Gastrocnemius medialis (tissue), 4 donors: ENCODE measurements around the gene HRH4.

ENCODE experiments used
- CTCF ChIP-seq, 5 experiments: fragments of 450-650 bp in 3 of 5; fragments of 200-600 bp in 2 of 5; sonication (generic) in 2 of 5; IDR thresholded peaks in 4 of 5; conservative IDR thresholded peaks in 1 of 5; 1 replicate in 4 of 5; 2 replicates in 1 of 5; pipeline ENCODE4 v1.5.1; 2016 to 2019; ENCODE audit warnings: antibody characterized with exemption in 5 of 5, mild to moderate bottlenecking in 3 of 5, moderate library complexity in 3 of 5
- POLR2A ChIP-seq, 2 donors: fragments of 450-650 bp; IDR thresholded peaks; one replicate each; pipeline ENCODE4 v1.6.1; 2017; ENCODE audit warnings: antibody characterized with exemption in 2 of 2, mild to moderate bottlenecking in 2 of 2, moderate library complexity in 2 of 2

GRCh38 chr18:24465486-24465885 is 5.0 kb downstream of the HRH4 start:
- TF ChIP-seq CTCF (IDR thresholded peaks at IDR 0.05 in 4 of 5, conservative IDR thresholded peaks at IDR 0.05 in 1 of 5) (no peak), POLR2A (IDR thresholded peaks at IDR 0.05) (no peak)
